NOMO-1 (cell line): ENCODE data around the gene SCYGR8.

ENCODE experiments used
- DNase-seq, 2 experiments: peaks; one replicate each; lab custom pipeline; 2025; ENCODE audit not compliant: unreplicated experiment in 2 of 2; lab: John Stamatoyannopoulos, UW

The SCYGR8 gene

GRCh38 chr2:227759411-227760118 is 13.9 kb downstream of the SCYGR8 start:
- DNase-seq: no peak

GRCh38 chr2:227761740-227762476 is 16.2 kb downstream of the SCYGR8 start:
- DNase-seq: peak in 1 of 2 experiments; percentile 17

GRCh38 chr2:227765788-227766372 is 20.2 kb downstream of the SCYGR8 start:
- no peak for DNase-seq

GRCh38 chr2:227766373-227766883 is 20.7 kb downstream of the SCYGR8 start:
- peak; percentile 32 to 69 for DNase-seq

- no peak for DNase-seq
These were observed 22.1 kb downstream of the SCYGR8 start for GRCh38 chr2:227767830-227768229.

- DNase-seq: no peak
These were observed 26.5 kb downstream of the SCYGR8 start for GRCh38 chr2:227772197-227772661.

GRCh38 chr2:227772932-227773331 is 27.2 kb downstream of the SCYGR8 start:
- no peak for DNase-seq

GRCh38 chr2:227774011-227774624 is 28.4 kb downstream of the SCYGR8 start:
- peak in 1 of 2 experiments; percentile 18 for DNase-seq

GRCh38 chr2:227774895-227775842 is 29.5 kb downstream of the SCYGR8 start:
- no peak for DNase-seq

- DNase-seq: no peak
These were observed 35.4 kb downstream of the SCYGR8 start for GRCh38 chr2:227780981-227781615.

- no peak for DNase-seq
These were observed 36.1 kb downstream of the SCYGR8 start for GRCh38 chr2:227781841-227782240.

- no peak for DNase-seq
These were observed 37.1 kb downstream of the SCYGR8 start for GRCh38 chr2:227782804-227783203.

GRCh38 chr2:227783404-227784138 is 37.9 kb downstream of the SCYGR8 start:
- peak; percentile 46 to 85 for DNase-seq

- no peak for DNase-seq
These were observed 39.6 kb downstream of the SCYGR8 start for GRCh38 chr2:227785293-227785692.

- DNase-seq: no peak
These were observed 42.9 kb downstream of the SCYGR8 start for GRCh38 chr2:227788561-227789018.

GRCh38 chr2:227789803-227790202 is 44.1 kb downstream of the SCYGR8 start:
- DNase-seq: no peak

GRCh38 chr2:227793148-227793712 is 47.5 kb downstream of the SCYGR8 start:
- DNase-seq: no peak
